OCI-LY1 (cell line): ENCODE data around the gene ARL5C.
"Not testable (repeated sequence)": the region's sequence is repeated elsewhere in the genome, so short reads cannot be mapped to it uniquely, and the experiment has no call there.

Experiments used
- H2AFZ ChIP-seq: fragments of 200-600 bp; sonication (generic), shearing (Covaris generic); 2 replicates; pipeline ENCODE4 v1.6.0; 2014; ENCODE audit warnings: antibody characterized with exemption, mild to moderate bottlenecking, low read length
- H3F3A ChIP-seq: fragments of 200-600 bp; sonication (generic), shearing (Covaris generic); 2 replicates; pipeline ENCODE4 v1.6.0; 2014; ENCODE audit warnings: mild to moderate bottlenecking, antibody characterized with exemption, low read length, moderate library complexity; ENCODE audit not compliant: insufficient read depth
- H3K27ac ChIP-seq: fragments of 200-600 bp; sonication (generic); 2 replicates; pipeline ENCODE4 v1.5.1; 2014; ENCODE audit warnings: low read length, mixed run types, mild to moderate bottlenecking, low read depth; ENCODE audit not compliant: poor library complexity, severe bottlenecking
- H3K27me3 ChIP-seq: fragments of 200-600 bp; sonication (generic); 2 replicates; pipeline ENCODE4 v1.6.0; 2014; ENCODE audit warnings: antibody characterized with exemption, mild to moderate bottlenecking, low read length, moderate library complexity; ENCODE audit not compliant: insufficient read depth
- H3K36me3 ChIP-seq: fragments of 200-600 bp; sonication (generic); 2 replicates; pipeline ENCODE4 v1.6.1; 2014; ENCODE audit warnings: mild to moderate bottlenecking, antibody characterized with exemption, low read length, moderate library complexity, mixed read lengths; ENCODE audit not compliant: insufficient read depth
- H3K4me1 ChIP-seq: fragments of 200-600 bp; sonication (generic); 2 replicates; pipeline ENCODE4 v1.5.1; 2014; ENCODE audit warnings: mild to moderate bottlenecking, low read length, moderate library complexity; ENCODE audit not compliant: insufficient read depth, severe bottlenecking
- H3K4me2 ChIP-seq: fragments of 200-600 bp; sonication (generic), shearing (Covaris generic); 2 replicates; pipeline ENCODE4 v1.6.1; 2014; ENCODE audit warnings: low read length
- H3K4me3 ChIP-seq: fragments of 200-600 bp; sonication (generic); 2 replicates; pipeline ENCODE4 v1.5.1; 2014; ENCODE audit warnings: low read length, low read depth, mild to moderate bottlenecking, mixed read lengths; ENCODE audit not compliant: poor library complexity, severe bottlenecking
- H3K79me2 ChIP-seq: fragments of 200-600 bp; shearing (Covaris generic); 2 replicates; pipeline ENCODE4 v1.6.1; 2016; ENCODE audit warnings: mixed run types, low read length, mixed read lengths; ENCODE audit not compliant: insufficient read depth
- H3K9ac ChIP-seq: fragments of 200-600 bp; sonication (generic), shearing (Covaris generic); 2 replicates; pipeline ENCODE4 v1.6.1; 2014; ENCODE audit warnings: mild to moderate bottlenecking, low read length, mixed read lengths
- H3K9me2 ChIP-seq: fragments of 200-600 bp; sonication (generic), shearing (Covaris generic); 2 replicates; pipeline ENCODE4 v1.6.1; 2014; ENCODE audit warnings: low read depth, mild to moderate bottlenecking, low read length, mixed read lengths
- H3K9me3 ChIP-seq: fragments of 200-600 bp; shearing (Covaris generic); 2 replicates; pipeline ENCODE4 v1.6.1; 2014; ENCODE audit warnings: low read length, mixed read lengths
- H4K20me1 ChIP-seq: fragments of 200-600 bp; sonication (generic), shearing (Covaris generic); 2 replicates; pipeline ENCODE4 v1.6.0; 2016; ENCODE audit warnings: mild to moderate bottlenecking, low read length; ENCODE audit not compliant: insufficient read depth
- EZH2 ChIP-seq: fragments of 200-600 bp; sonication (generic), shearing (Covaris generic); IDR thresholded peaks from 2 replicates; pipeline ENCODE4 v1.8.0; 2017; ENCODE audit warnings: borderline replicate concordance, mixed run types, mild to moderate bottlenecking, antibody characterized with exemption, low read length, moderate library complexity, mixed read lengths
- TF ChIP-seq, protein P1 (sequence below): fragments of 200-600 bp; sonication (generic), shearing (Covaris generic); IDR thresholded peaks from 2 replicates; pipeline ENCODE4 v1.5.1; 2017; ENCODE audit warnings: mild to moderate bottlenecking, antibody characterized with exemption, low read length, moderate library complexity, mixed read lengths

ARL5C gene

GRCh38 chr17:39125143-39125875, 40.7 kb downstream of the ARL5C start:
- TF ChIP-seq, protein P1, sequence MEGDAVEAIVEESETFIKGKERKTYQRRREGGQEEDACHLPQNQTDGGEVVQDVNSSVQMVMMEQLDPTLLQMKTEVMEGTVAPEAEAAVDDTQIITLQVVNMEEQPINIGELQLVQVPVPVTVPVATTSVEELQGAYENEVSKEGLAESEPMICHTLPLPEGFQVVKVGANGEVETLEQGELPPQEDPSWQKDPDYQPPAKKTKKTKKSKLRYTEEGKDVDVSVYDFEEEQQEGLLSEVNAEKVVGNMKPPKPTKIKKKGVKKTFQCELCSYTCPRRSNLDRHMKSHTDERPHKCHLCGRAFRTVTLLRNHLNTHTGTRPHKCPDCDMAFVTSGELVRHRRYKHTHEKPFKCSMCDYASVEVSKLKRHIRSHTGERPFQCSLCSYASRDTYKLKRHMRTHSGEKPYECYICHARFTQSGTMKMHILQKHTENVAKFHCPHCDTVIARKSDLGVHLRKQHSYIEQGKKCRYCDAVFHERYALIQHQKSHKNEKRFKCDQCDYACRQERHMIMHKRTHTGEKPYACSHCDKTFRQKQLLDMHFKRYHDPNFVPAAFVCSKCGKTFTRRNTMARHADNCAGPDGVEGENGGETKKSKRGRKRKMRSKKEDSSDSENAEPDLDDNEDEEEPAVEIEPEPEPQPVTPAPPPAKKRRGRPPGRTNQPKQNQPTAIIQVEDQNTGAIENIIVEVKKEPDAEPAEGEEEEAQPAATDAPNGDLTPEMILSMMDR: no peak
- TF ChIP-seq EZH2: no peak

DNA sequence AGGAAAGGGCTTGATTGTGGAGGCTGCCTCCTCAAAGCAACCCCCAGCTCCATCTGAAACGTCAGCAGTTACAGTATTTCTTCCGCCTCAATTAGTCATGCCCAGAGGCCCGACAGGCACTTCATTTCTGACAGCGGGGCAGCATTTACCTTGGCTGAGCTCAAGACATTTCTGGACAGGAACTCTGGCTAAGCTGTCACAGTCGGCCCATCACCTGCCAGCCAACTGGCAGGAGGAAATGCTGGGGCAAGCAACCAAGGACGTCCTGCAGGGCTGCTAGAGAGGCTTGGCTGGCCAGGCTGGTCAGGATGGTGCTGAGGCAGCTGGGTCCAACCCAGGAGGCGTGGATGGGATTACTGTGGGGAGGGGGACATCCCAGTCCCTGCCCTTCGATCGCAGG, 42.3 kb downstream of the ARL5C start:
- Histone ChIP-seq H3K27ac (no peak overlapping the region), H3K4me1 (peaks cover 5% of the 10 kb centered on the region), H3K9me2 (no peaks in the 10 kb centered on the region)

More at GRCh38 chr17:39125143-39125875, 40.7 kb downstream of the ARL5C start:
- no peak overlapping the region for H2AFZ ChIP-seq
- no peaks in the 10 kb centered on the region for H3K9me3 ChIP-seq
- no peaks in the 10 kb centered on the region for H3K36me3 ChIP-seq
- H3K27ac ChIP-seq: no peak overlapping the region
- no peaks in the 10 kb centered on the region for H3F3A ChIP-seq
- no peaks in the 10 kb centered on the region for H3K9me2 ChIP-seq
- no peaks in the 10 kb centered on the region for H3K27me3 ChIP-seq
- no peak overlapping the region for H3K4me2 ChIP-seq
- H3K79me2 ChIP-seq: no peaks in the 10 kb centered on the region
- H4K20me1 ChIP-seq: no peaks in the 10 kb centered on the region
- no peak overlapping the region for H3K4me3 ChIP-seq
- H3K4me1 ChIP-seq: no peaks in the 10 kb centered on the region
- H3K9ac ChIP-seq: no peak overlapping the region

GRCh38 chr17:39122991-39123390, 43.0 kb downstream of the ARL5C start:
- H3K27me3 ChIP-seq: no peaks in the 10 kb centered on the region
- H4K20me1 ChIP-seq: no peaks in the 10 kb centered on the region

More for the DNA sequence above, 42.3 kb downstream of the ARL5C start:
- no peak overlapping the region for H2AFZ ChIP-seq
- no peaks in the 10 kb centered on the region for H4K20me1 ChIP-seq
- H3K9me3 ChIP-seq: no peaks in the 10 kb centered on the region
- H3K9ac ChIP-seq: no peak overlapping the region
- no peaks in the 10 kb centered on the region for H3K79me2 ChIP-seq
- H3K27me3 ChIP-seq: no peaks in the 10 kb centered on the region
- no peaks in the 10 kb centered on the region for H3K36me3 ChIP-seq
- no peak overlapping the region for H3K4me2 ChIP-seq
- TF ChIP-seq EZH2: no peak
- TF ChIP-seq, protein P1: no peak
- H3F3A ChIP-seq: no peaks in the 10 kb centered on the region
- no peak overlapping the region for H3K4me3 ChIP-seq

DNA sequence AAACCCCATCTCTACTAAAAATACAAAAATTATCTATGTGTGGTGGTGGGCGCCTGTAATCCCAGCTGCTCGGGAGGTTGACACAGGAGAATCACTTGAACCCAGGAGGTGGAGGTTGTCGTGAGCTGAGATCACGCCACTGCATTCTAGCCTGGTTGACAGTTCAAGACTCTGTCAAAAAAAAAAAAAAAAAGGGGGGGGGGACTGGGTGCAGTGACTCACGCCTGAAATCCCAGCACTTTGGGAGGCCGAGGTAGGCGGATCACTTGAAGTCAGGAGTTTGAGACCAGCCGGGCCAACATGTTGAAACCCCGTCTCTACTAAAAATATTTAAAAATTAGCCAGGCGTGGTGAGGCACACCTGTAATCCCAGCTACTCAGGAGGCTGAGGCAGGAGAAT, 44.0 kb downstream of the ARL5C start:
- not testable (repeated sequence) for H3K9ac ChIP-seq, H3K4me1 ChIP-seq

More at GRCh38 chr17:39122991-39123390, 43.0 kb downstream of the ARL5C start:
- Histone ChIP-seq H3F3A (no peaks in the 10 kb centered on the region), H3K9ac (no peak overlapping the region), H3K4me3 (no peak overlapping the region), H3K79me2 (no peaks in the 10 kb centered on the region), H3K36me3 (no peaks in the 10 kb centered on the region), H3K27ac (no peak overlapping the region), H3K9me2 (no peaks in the 10 kb centered on the region), H3K4me2 (no peak overlapping the region), H2AFZ (no peak overlapping the region), H3K4me1 (peaks cover 10% of the 10 kb centered on the region), H3K9me3 (no peaks in the 10 kb centered on the region)
- TF ChIP-seq, protein P1: no peak
- no peak for TF ChIP-seq EZH2

More for the DNA sequence above, 44.0 kb downstream of the ARL5C start:
- not testable (repeated sequence) for H2AFZ ChIP-seq, H3K27me3 ChIP-seq, H3K79me2 ChIP-seq, H4K20me1 ChIP-seq, H3K9me2 ChIP-seq, H3F3A ChIP-seq, H3K4me2 ChIP-seq, H3K9me3 ChIP-seq, H3K36me3 ChIP-seq, H3K4me3 ChIP-seq, H3K27ac ChIP-seq
